Parathyroid adenoma (tissue), 2 donors: ENCODE measurements around the gene ADAMTSL5.
"Not testable (repeated sequence)": the region's sequence is repeated elsewhere in the genome, so short reads cannot be mapped to it uniquely, and the experiment has no call there.

ENCODE experiments used
- H2AFZ ChIP-seq: fragments of 300-600 bp; sonication (generic); one replicate; pipeline ENCODE4 v1.7.0; 2017; ENCODE audit warnings: antibody characterized with exemption, mild to moderate bottlenecking
- H3K27ac ChIP-seq: fragments of 300-600 bp; sonication (generic); one replicate; pipeline ENCODE4 v1.7.0; 2017
- H3K27me3 ChIP-seq: fragments of 300-600 bp; sonication (generic); one replicate; pipeline ENCODE4 v1.7.0; 2017; ENCODE audit warnings: low read length; ENCODE audit not compliant: control insufficient read depth, insufficient read depth
- H3K36me3 ChIP-seq: fragments of 300-600 bp; sonication (generic); one replicate; pipeline ENCODE4 v1.7.0; 2017; ENCODE audit warnings: low read length; ENCODE audit not compliant: control insufficient read depth, insufficient read depth
- H3K4me1 ChIP-seq: fragments of 300-600 bp; sonication (generic); one replicate; pipeline ENCODE4 v1.7.0; 2017; ENCODE audit warnings: control low read depth
- H3K4me2 ChIP-seq: fragments of 300-600 bp; sonication (generic); one replicate; pipeline ENCODE4 v1.7.0; 2017; ENCODE audit warnings: low read length
- H3K4me3 ChIP-seq: fragments of 300-600 bp; sonication (generic); one replicate; pipeline ENCODE4 v1.7.0; 2017; ENCODE audit warnings: low read depth, low read length
- H3K79me2 ChIP-seq: fragments of 300-600 bp; sonication (generic); one replicate; pipeline ENCODE4 v1.7.0; 2017; ENCODE audit warnings: control low read depth
- H3K9ac ChIP-seq: fragments of 300-600 bp; sonication (generic); one replicate; pipeline ENCODE4 v1.7.0; 2017; ENCODE audit warnings: mild to moderate bottlenecking
- H3K9me3 ChIP-seq: fragments of 300-600 bp; sonication (generic); one replicate; pipeline ENCODE4 v1.7.0; 2017; ENCODE audit warnings: low read length; ENCODE audit not compliant: control insufficient read depth
- TF ChIP-seq, protein P1 (sequence below): fragments of 300-600 bp; sonication (generic); IDR thresholded peaks from one replicate; pipeline ENCODE4 v1.7.0; 2017; ENCODE audit warnings: antibody characterized with exemption, mild to moderate bottlenecking
- donor health status: primary hyperparathyroidism.

ADAMTSL5 gene

DNA sequence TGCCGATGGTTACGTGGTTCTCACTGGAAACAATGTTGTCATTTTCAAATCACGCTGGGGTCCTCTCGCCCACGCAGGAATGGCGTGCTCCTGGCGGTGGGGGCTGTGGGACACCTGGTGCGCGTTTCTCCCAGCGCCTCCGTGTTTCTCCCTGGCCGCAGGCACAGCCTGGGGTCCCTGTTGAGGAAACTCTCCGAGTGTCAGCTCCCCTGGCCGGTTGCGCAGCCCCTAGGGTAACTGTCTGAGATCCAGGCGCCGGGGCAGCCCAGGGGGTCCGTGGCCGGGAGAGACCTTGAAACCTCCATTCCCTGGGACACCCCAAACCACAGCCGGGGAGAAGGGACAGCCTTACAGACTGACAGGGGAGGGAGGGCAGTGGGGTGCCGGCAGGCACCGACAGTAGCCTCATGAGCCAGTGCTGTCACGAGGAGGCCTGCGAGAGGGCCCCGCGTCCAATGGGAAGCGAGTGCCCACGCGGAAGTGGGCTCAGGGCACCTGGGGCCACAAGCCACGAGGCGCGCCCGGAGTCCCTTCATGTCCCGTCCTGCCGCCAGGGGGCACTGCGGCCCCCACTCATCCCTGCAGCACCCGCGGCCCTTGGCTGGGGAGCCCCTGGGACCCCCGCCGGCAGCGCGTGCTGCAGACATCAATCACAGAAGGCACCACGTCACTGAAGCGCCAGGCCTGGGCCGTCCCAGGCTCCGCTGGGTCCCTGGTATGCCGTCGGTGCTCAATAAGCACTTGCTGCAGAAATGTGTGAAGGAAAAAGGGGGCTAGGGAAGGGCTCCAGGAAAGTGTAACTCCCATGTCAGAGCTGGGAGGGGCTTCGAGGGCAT lies 9.5 kb downstream of the ADAMTSL5 start:
- Histone ChIP-seq H3K36me3 (no peaks in the 10 kb centered on the region), H3K27ac (no peak overlapping the region), H3K27me3 (no peaks in the 10 kb centered on the region), H3K4me2 (peak overlapping the region; percentile 38), H3K79me2 (no peaks in the 10 kb centered on the region), H3K9ac (no peak overlapping the region), H3K4me1 (peaks cover 2% of the 10 kb centered on the region), H2AFZ (no peak overlapping the region), H3K9me3 (no peaks in the 10 kb centered on the region), H3K4me3 (no peak overlapping the region)
- TF ChIP-seq, protein P1, sequence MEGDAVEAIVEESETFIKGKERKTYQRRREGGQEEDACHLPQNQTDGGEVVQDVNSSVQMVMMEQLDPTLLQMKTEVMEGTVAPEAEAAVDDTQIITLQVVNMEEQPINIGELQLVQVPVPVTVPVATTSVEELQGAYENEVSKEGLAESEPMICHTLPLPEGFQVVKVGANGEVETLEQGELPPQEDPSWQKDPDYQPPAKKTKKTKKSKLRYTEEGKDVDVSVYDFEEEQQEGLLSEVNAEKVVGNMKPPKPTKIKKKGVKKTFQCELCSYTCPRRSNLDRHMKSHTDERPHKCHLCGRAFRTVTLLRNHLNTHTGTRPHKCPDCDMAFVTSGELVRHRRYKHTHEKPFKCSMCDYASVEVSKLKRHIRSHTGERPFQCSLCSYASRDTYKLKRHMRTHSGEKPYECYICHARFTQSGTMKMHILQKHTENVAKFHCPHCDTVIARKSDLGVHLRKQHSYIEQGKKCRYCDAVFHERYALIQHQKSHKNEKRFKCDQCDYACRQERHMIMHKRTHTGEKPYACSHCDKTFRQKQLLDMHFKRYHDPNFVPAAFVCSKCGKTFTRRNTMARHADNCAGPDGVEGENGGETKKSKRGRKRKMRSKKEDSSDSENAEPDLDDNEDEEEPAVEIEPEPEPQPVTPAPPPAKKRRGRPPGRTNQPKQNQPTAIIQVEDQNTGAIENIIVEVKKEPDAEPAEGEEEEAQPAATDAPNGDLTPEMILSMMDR: peak; percentile 39

DNA sequence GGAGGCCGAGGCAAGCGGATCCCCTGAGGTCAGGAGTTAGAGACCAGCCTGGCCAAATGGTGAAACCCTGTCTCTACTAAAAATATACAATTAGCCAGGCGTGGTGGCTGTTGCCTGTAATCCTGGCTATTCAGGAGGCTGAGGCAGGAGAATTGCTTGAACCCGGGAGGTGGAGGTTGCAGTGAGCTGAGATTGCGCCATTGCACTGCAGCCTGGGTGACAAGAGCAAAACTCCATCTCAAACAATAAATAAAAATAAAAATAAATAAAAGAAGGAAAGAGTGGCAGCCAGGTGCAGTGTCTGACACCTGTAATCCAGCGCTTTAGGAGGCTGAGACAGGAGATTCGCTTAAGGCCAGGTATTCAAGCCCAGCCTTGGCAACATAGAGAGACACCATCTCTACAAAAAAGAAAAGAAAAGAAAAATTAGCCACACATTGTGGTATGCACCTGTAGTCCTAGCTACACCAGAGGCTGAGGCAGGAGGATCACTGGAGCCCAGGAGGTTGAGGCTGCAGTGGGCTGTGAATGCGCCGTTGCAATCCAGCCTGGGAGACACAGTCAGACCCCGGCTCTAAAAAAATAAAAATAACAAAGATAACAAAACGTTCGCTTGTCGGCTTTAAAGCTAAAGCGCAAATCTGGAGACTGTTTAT lies 10.3 kb downstream of the ADAMTSL5 start:
- H3K4me2 ChIP-seq: no peak overlapping the region
- no peaks in the 10 kb centered on the region for H3K36me3 ChIP-seq
- H2AFZ ChIP-seq: no peak overlapping the region
- H3K79me2 ChIP-seq: no peaks in the 10 kb centered on the region
- H3K9ac ChIP-seq: no peak overlapping the region
- no peaks in the 10 kb centered on the region for H3K9me3 ChIP-seq
- no peak overlapping the region for H3K4me3 ChIP-seq
- H3K4me1 ChIP-seq: no peaks in the 10 kb centered on the region
- H3K27me3 ChIP-seq: no peaks in the 10 kb centered on the region
- TF ChIP-seq, protein P1: no peak
- no peak overlapping the region for H3K27ac ChIP-seq

DNA sequence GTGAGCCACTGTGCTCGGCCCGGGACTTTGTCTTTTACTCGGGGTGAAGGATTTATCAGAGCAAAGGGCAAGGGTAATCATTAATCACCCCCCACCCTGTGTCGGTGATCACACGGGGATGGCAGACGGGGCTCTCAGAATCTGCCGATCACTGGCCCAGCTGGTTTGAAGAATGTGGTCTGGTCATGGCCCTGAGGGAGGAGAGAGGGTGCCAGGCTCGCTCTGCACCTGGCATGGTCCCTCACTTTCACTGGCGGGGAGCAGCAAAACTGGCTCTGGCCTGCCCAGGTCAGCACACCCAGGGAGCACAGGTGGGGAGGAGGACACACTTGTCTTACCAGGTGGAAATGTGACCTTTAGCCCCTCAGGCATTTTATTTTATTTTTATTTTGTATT lies 11.6 kb downstream of the ADAMTSL5 start:
- TF ChIP-seq, protein P1: no peak
- H3K9me3 ChIP-seq: no peaks in the 10 kb centered on the region
- H2AFZ ChIP-seq: no peak overlapping the region
- no peaks in the 10 kb centered on the region for H3K27me3 ChIP-seq
- no peak overlapping the region for H3K4me3 ChIP-seq
- no peaks in the 10 kb centered on the region for H3K4me1 ChIP-seq
- no peaks in the 10 kb centered on the region for H3K36me3 ChIP-seq
- H3K27ac ChIP-seq: no peak overlapping the region
- no peak overlapping the region for H3K9ac ChIP-seq
- no peaks in the 10 kb centered on the region for H3K79me2 ChIP-seq
- H3K4me2 ChIP-seq: no peak overlapping the region

DNA sequence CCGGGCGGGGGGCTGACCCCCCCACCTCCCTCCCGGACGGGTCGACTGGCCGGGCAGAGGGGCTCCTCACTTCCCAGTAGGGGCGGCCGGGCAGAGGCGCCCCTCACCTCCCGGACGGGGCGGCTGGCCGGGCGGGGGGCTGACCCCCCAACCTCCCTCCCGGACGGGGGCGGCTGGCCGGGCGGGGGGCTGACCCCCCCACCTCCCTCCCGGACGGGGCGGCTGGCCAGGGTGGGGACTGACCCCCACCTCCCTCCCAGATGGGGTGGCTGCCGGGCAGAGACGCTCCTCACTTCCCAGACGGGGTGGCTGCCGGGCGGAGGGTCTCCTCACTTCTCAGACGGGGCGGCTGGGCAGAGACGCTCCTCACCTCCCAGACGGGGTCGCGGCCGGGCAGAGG lies 13.6 kb downstream of the ADAMTSL5 start:
- not testable (repeated sequence) for H3K27me3 ChIP-seq, H3K36me3 ChIP-seq, H3K9me3 ChIP-seq, H3K9ac ChIP-seq, H3K79me2 ChIP-seq, H3K4me3 ChIP-seq, H3K27ac ChIP-seq, H3K4me2 ChIP-seq, H2AFZ ChIP-seq, H3K4me1 ChIP-seq

DNA sequence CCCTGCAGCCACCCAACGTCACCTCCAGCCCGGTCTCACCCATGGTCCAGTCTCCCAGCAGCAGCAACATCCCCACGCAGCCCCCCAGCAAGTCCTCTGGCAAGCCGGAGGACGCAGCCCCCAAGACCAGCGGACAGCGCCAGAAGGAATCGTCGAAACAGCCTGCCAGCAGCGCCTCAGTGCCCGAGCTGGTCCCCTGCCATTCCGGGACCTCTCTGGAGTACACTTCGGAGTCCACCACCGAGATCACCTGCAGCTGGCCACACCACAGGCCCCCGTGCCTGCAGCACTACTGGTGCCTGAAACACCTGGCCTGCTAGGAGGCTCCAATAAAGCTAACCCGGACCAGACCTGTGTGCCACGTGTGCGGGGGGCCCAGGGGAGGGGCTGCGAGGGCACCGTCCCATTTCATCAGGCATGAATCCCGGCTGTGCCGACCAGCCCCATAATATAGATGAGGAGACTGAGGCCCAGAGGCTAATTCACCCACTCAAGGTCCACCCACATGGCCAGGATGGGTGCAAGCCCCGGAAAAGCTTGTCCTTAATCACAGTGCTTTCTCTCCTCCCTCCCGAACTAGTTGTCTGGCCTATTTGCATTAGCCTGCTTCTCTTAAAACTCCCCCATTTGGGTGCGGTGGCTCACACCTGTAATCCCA lies 15.1 kb downstream of the ADAMTSL5 start:
- TF ChIP-seq, protein P1: no peak
- H3K9ac ChIP-seq: no peak overlapping the region
- no peaks in the 10 kb centered on the region for H3K79me2 ChIP-seq
- no peaks in the 10 kb centered on the region for H3K9me3 ChIP-seq
- no peak overlapping the region for H3K4me3 ChIP-seq
- no peaks in the 10 kb centered on the region for H3K4me1 ChIP-seq
- no peak overlapping the region for H3K4me2 ChIP-seq
- H3K27me3 ChIP-seq: no peaks in the 10 kb centered on the region
- H3K27ac ChIP-seq: no peak overlapping the region
- no peaks in the 10 kb centered on the region for H3K36me3 ChIP-seq
- no peak overlapping the region for H2AFZ ChIP-seq
